ENCODE data around the gene LPP. TPM values are rescaled to one million over a fixed set of nuclear protein-coding genes. Genes with fewer than 3 reads are reported as not detected.

LPP gene
- total RNA-seq, 1 donor from 2014 or later, result 93.9 TPM

- H3K4me3 ChIP-seq (ENCODE audit: low read depth, low read length), result no peak overlapping the region
- DNase-seq (ENCODE audit: low read depth), result no peak
- no peak for TF ChIP-seq CTCF (conservative IDR thresholded peaks at IDR 0.05; ENCODE audit: low read depth, low read length)
Observed at GRCh38 chr3:188303823-188304222, 149.9 kb downstream of the LPP start.

GRCh38 chr3:188304501-188304900, 150.5 kb downstream of the LPP start:
- no peak for DNase-seq (ENCODE audit: low read depth)
- no peak overlapping the region for H3K4me3 ChIP-seq (ENCODE audit: low read depth, low read length)
- no peak for TF ChIP-seq CTCF (conservative IDR thresholded peaks at IDR 0.05; ENCODE audit: low read depth, low read length)

DNA sequence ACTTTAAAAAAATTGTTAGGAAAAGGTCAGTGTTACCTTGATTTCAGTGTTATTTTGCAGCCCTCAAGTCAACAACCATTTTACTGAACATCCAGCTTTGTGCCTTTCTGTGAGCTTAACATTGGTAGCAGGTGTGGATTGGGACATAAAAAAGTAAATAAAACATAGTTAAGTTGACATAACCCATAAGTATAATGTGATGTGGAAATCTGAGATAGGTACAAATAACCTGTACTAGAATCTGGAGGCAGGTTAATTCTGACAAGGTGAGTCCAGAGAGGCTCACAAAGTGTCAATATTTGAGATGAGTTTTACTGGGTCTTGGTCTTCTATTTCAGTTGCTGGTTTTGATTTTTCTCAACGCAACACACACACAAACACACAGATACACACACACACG, 151.3 kb downstream of the LPP start:
- DNase-seq (ENCODE audit: low read depth), result no peak
- no peak for TF ChIP-seq CTCF (conservative IDR thresholded peaks at IDR 0.05; ENCODE audit: low read depth, low read length)
- H3K4me3 ChIP-seq (ENCODE audit: low read depth, low read length), result no peak overlapping the region

- no peak overlapping the region for H3K4me3 ChIP-seq (ENCODE audit: low read depth, low read length)
- TF ChIP-seq CTCF (conservative IDR thresholded peaks at IDR 0.05; ENCODE audit: low read depth, low read length), result no peak
- no peak for DNase-seq (ENCODE audit: low read depth)
Observed at GRCh38 chr3:188306435-188307005, 152.6 kb downstream of the LPP start.

- no peak overlapping the region for H3K4me3 ChIP-seq (ENCODE audit: low read depth, low read length)
- TF ChIP-seq CTCF (conservative IDR thresholded peaks at IDR 0.05; ENCODE audit: low read depth, low read length), result no peak
- no peak for DNase-seq (ENCODE audit: low read depth)
Observed at GRCh38 chr3:188309437-188310269, 155.7 kb downstream of the LPP start.

DNA sequence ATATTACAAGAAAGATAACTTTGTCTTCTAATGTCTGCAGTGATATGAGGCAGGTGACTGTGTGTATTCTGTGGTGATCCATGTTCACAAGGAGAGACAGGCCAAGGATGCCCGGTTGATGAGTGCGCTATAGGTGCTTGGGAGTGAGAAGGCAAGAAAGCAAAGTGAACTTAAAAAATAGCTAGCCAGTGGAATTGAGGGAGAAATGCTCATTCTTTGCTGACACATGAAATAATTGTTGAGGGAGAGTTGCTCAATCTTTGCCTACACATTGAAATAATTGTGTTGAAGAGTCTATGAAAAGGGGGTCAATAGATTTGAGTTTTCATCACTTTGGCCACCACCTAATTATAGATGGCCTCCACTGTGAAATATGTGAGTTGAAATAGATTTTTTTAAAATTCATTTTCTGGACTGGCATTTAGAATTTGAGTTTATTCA, 156.3 kb downstream of the LPP start:
- no peak for TF ChIP-seq CTCF (conservative IDR thresholded peaks at IDR 0.05; ENCODE audit: low read depth, low read length)
- DNase-seq (ENCODE audit: low read depth), result no peak
- no peak overlapping the region for H3K4me3 ChIP-seq (ENCODE audit: low read depth, low read length)
